ENCODE data around the gene CSF1. TPM values are rescaled to one million over a fixed set of nuclear protein-coding genes. Genes with fewer than 3 reads are reported as not detected.

CSF1 gene
- total and polyA plus RNA-seq, 2 of the 13 experiments (the other 11 are each of a cell fraction or from before 2014, with no cell fraction given), result 4.6 to 13.3 TPM

- no peak for TF ChIP-seq ZBTB42 (CRISPR knock-in tag; IDR thresholded peaks at IDR 0.05)
- no peak for TF ChIP-seq MYNN (CRISPR knock-in tag; IDR thresholded peaks at IDR 0.05; ENCODE audit: low read depth)
- TF ChIP-seq SETDB1 (CRISPR knock-in tag; IDR thresholded peaks at IDR 0.05; ENCODE audit: borderline replicate concordance), result no peak
- TF ChIP-seq, protein P1, sequence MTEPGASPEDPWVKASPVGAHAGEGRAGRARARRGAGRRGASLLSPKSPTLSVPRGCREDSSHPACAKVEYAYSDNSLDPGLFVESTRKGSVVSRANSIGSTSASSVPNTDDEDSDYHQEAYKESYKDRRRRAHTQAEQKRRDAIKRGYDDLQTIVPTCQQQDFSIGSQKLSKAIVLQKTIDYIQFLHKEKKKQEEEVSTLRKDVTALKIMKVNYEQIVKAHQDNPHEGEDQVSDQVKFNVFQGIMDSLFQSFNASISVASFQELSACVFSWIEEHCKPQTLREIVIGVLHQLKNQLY (CRISPR knock-in tag; IDR thresholded peaks at IDR 0.05), result peak; percentile 75; the same call in 1 of the 2 replicates
- TF ChIP-seq, protein P2, sequence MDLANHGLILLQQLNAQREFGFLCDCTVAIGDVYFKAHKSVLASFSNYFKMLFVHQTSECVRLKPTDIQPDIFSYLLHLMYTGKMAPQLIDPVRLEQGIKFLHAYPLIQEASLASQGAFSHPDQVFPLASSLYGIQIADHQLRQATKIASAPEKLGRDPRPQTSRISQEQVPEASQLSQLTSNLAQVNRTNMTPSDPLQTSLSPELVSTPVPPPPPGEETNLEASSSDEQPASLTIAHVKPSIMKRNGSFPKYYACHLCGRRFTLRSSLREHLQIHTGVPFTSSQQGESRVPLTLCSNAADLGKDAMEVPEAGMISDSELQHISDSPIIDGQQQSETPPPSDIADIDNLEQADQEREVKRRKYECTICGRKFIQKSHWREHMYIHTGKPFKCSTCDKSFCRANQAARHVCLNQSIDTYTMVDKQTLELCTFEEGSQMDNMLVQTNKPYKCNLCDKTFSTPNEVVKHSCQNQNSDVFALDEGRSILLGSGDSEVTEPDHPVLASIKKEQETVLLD (CRISPR knock-in tag; IDR thresholded peaks at IDR 0.05; ENCODE audit: low read depth), result no peak
- no peak for TF ChIP-seq ZNF224 (CRISPR knock-in tag; IDR thresholded peaks at IDR 0.05)
- no peak for TF ChIP-seq KLF16 (CRISPR knock-in tag; IDR thresholded peaks at IDR 0.05)
- no peak for TF ChIP-seq TERF1 (CRISPR knock-in tag; IDR thresholded peaks at IDR 0.05)
- TF ChIP-seq KLF6 (CRISPR knock-in tag; IDR thresholded peaks at IDR 0.05), result 0 out of 2 replicates have a peak, but pooled peaks have one; percentile 32
- no peak for TF ChIP-seq PHB2 (IDR thresholded peaks at IDR 0.05; ENCODE audit: partially characterized antibody)
- TF ChIP-seq ZNF160 (CRISPR knock-in tag; IDR thresholded peaks at IDR 0.05), result no peak
- TF ChIP-seq, protein P3, sequence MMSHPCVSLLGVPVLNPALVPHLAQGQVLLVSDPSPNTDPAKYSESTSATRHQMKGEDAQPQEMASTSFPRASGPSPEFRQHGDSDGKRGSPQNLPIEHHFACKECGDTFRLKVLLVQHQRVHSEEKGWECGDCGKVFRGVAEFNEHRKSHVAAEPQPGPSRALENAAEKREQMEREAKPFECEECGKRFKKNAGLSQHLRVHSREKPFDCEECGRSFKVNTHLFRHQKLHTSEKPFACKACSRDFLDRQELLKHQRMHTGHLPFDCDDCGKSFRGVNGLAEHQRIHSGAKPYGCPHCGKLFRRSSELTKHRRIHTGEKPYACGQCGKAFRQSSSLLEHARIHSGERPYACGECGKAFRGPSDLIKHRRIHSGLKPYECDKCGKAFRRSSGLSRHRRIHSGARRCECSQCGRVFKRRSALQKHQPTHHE (CRISPR knock-in tag; IDR thresholded peaks at IDR 0.05; ENCODE audit: borderline replicate concordance), result no peak
- no peak for TF ChIP-seq SIN3A (IDR thresholded peaks at IDR 0.05; ENCODE audit: borderline replicate concordance, low read depth, low read length)
- peak; percentile 61 for TF ChIP-seq TEAD3 (CRISPR knock-in tag; optimal IDR thresholded peaks at IDR 0.05; ENCODE audit: borderline replicate concordance)
- TF ChIP-seq FOXC1 (CRISPR knock-in tag; IDR thresholded peaks at IDR 0.05; ENCODE audit: borderline replicate concordance), result no peak
- no peak for TF ChIP-seq HNRNPL (IDR thresholded peaks at IDR 0.05; ENCODE audit: low read depth, low read length)
- TF ChIP-seq, protein P4, sequence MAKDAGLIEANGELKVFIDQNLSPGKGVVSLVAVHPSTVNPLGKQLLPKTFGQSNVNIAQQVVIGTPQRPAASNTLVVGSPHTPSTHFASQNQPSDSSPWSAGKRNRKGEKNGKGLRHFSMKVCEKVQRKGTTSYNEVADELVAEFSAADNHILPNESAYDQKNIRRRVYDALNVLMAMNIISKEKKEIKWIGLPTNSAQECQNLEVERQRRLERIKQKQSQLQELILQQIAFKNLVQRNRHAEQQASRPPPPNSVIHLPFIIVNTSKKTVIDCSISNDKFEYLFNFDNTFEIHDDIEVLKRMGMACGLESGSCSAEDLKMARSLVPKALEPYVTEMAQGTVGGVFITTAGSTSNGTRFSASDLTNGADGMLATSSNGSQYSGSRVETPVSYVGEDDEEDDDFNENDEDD (CRISPR knock-in tag; IDR thresholded peaks at IDR 0.05; ENCODE audit: borderline replicate concordance), result peak; percentile 45; the same call in 1 of the 2 replicates
- TF ChIP-seq THAP11 (CRISPR knock-in tag; IDR thresholded peaks at IDR 0.05), result no peak
- no peak for TF ChIP-seq STAT6 (CRISPR knock-in tag; IDR thresholded peaks at IDR 0.05; ENCODE audit: borderline replicate concordance)
- TF ChIP-seq RXRB (CRISPR knock-in tag; IDR thresholded peaks at IDR 0.05; ENCODE audit: borderline replicate concordance), result peak; percentile 80
- TF ChIP-seq, protein P5, sequence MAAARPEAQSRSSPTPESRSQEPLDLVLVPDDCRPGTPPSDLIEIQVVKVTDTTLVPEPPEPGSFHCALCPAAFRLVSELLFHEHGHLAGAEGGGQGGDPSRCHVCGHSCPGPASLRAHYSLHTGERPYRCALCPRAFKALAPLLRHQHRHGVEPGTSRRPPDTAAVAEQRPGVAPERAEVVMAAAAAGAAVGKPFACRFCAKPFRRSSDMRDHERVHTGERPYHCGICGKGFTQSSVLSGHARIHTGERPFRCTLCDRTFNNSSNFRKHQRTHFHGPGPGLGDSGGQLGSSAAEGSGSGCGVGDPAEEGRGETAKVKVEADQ (CRISPR knock-in tag; IDR thresholded peaks at IDR 0.05; ENCODE audit: borderline replicate concordance), result no peak
These were observed 24.8 kb downstream of the CSF1 start (continued) for GRCh38 chr1:109935451-109935900.

Data from HepG2 (cell line).